Ishikawa (cell line): ENCODE measurements around the gene PAEP.

ENCODE experiments used
- EP300 ChIP-seq: IDR thresholded peaks from 2 replicates; pipeline ENCODE4 v1.6.1; 2012; ENCODE audit warnings: borderline replicate concordance
- FOXM1 ChIP-seq: IDR thresholded peaks from 2 replicates; pipeline ENCODE4 v1.6.1; 2012; ENCODE audit warnings: low read depth, borderline replicate concordance
- TEAD4 ChIP-seq: IDR thresholded peaks from 2 replicates; pipeline ENCODE4 v1.6.1; 2012
- TF ChIP-seq, protein P1 (sequence below): IDR thresholded peaks from 2 replicates; pipeline ENCODE4 v1.6.1; 2012; ENCODE audit warnings: low read depth, mild to moderate bottlenecking
- TF ChIP-seq, protein P2 (sequence below): IDR thresholded peaks from 2 replicates; pipeline ENCODE4 v1.6.1; 2012
- TF ChIP-seq, protein P3 (sequence below): IDR thresholded peaks from 2 replicates; pipeline ENCODE4 v1.6.1; 2012

DNA sequence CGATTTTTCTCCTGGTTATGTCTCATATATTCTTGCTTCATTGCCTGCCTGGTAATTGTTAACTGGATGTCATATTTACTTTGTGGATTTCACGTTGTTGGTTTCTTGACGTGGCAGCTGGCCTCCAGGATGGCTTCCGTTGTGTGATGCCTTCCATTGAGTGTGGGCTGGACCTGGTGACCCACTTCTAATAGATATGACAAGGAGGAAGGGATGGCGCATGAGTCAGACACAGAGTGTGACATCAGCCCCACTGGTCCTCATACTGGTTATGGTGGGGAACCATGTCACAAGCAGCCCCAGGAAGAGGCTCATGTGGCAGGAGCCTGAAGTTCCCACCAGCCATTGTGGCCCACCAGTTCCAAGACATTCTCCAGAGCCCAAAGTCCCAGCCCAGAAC lies 6.4 kb upstream of the PAEP start:
- TF ChIP-seq FOXM1 (no peak), EP300 (no peak), TEAD4 (no peak)
- TF ChIP-seq, protein P1, sequence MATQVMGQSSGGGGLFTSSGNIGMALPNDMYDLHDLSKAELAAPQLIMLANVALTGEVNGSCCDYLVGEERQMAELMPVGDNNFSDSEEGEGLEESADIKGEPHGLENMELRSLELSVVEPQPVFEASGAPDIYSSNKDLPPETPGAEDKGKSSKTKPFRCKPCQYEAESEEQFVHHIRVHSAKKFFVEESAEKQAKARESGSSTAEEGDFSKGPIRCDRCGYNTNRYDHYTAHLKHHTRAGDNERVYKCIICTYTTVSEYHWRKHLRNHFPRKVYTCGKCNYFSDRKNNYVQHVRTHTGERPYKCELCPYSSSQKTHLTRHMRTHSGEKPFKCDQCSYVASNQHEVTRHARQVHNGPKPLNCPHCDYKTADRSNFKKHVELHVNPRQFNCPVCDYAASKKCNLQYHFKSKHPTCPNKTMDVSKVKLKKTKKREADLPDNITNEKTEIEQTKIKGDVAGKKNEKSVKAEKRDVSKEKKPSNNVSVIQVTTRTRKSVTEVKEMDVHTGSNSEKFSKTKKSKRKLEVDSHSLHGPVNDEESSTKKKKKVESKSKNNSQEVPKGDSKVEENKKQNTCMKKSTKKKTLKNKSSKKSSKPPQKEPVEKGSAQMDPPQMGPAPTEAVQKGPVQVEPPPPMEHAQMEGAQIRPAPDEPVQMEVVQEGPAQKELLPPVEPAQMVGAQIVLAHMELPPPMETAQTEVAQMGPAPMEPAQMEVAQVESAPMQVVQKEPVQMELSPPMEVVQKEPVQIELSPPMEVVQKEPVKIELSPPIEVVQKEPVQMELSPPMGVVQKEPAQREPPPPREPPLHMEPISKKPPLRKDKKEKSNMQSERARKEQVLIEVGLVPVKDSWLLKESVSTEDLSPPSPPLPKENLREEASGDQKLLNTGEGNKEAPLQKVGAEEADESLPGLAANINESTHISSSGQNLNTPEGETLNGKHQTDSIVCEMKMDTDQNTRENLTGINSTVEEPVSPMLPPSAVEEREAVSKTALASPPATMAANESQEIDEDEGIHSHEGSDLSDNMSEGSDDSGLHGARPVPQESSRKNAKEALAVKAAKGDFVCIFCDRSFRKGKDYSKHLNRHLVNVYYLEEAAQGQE: no peak
- TF ChIP-seq, protein P2, sequence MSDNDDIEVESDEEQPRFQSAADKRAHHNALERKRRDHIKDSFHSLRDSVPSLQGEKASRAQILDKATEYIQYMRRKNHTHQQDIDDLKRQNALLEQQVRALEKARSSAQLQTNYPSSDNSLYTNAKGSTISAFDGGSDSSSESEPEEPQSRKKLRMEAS: no peak
- TF ChIP-seq, protein P3, sequence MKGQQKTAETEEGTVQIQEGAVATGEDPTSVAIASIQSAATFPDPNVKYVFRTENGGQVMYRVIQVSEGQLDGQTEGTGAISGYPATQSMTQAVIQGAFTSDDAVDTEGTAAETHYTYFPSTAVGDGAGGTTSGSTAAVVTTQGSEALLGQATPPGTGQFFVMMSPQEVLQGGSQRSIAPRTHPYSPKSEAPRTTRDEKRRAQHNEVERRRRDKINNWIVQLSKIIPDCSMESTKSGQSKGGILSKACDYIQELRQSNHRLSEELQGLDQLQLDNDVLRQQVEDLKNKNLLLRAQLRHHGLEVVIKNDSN: no peak
